DLD1 (cell line): ENCODE results near the gene RIN2.
"Not testable (repeated sequence)": the region's sequence is repeated elsewhere in the genome, so short reads cannot be mapped to it uniquely, and the experiment has no call there.

Experiments
- in situ Hi-C: cut with HindIII; loops from 2 replicates; pipeline ENCODE4 v1.10.0; 2017; ENCODE audit warnings: low sequenced_read_pairs

The RIN2 gene

DNA sequence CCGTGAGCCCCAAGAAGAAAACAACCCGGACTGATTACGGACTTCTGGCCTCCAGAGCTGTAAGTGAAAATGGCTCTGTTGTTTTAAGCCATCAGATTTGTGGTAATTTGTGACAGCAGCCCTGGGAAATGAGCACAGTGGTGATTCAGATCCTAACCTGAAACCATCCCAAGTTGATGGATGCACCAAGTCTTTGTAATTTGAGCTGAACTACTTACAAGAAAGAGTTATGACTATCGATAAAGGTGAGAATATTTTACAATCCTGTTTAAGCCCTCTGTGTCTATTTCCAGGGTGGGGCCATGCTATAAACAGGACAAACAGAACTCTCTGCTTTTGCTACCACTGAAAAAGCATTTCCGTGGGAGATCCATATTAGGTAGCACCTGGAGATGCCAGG is 19.1 kb upstream of the RIN2 start:
- in situ Hi-C loops: no loop called here

- in situ Hi-C loops: no loop called here
Observed at GRCh38 chr20:19739351-19739750, 18.7 kb upstream of the RIN2 start.

- in situ Hi-C loops: no loop called here
Observed at GRCh38 chr20:19740512-19740911, 17.5 kb upstream of the RIN2 start.

- in situ Hi-C loops: no loop called here
Observed at GRCh38 chr20:19741924-19742323, 16.1 kb upstream of the RIN2 start.

- in situ Hi-C loops: no loop called here
Observed at GRCh38 chr20:19742974-19743639, 15.0 kb upstream of the RIN2 start.

GRCh38 chr20:19743640-19743995 is 14.4 kb upstream of the RIN2 start:
- in situ Hi-C loops: no loop called here

- in situ Hi-C loops: no loop called here
Observed at GRCh38 chr20:19745106-19745505, 13.0 kb upstream of the RIN2 start.

DNA sequence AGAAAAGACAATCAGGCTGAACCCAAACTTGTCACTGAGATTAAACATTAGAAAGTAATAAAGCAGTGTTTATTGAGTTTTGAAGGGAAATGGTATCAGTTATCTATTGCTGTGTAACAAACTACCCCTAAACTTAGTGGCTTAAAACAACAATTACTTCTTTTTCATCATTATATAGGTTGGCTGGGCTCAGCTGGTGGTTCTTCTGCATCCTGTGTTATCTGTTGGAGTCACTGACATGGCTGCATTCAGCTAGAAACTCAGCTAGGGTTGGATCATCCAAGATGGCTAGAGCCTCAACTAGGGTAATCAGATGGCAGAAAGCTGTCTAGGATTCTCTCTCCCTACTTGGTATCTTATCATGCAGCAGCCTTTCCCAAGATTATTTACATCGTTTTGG is 12.5 kb upstream of the RIN2 start:
- in situ Hi-C loops: no loop called here

DNA sequence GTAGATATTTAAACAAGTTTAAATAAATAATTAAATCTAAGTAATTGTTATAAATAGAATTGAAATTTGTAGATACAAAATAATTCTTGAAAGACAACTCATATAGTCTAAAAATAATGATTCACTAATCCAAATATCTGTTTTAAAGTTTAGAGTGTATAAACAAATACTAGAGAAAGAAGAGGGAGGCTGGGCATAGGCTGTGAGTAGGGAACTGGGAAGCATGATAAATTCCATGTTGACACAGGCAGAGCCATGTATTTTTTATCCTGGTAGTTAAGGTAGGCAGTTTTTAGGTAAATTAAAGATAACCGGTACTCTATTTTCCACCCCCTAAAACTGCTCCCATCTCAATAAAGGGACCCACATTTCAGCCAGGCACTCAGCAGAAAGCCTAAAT is 11.7 kb upstream of the RIN2 start:
- in situ Hi-C loops: no loop called here

- in situ Hi-C loops: no loop called here
Observed at GRCh38 chr20:19747903-19748302, 10.2 kb upstream of the RIN2 start.

DNA sequence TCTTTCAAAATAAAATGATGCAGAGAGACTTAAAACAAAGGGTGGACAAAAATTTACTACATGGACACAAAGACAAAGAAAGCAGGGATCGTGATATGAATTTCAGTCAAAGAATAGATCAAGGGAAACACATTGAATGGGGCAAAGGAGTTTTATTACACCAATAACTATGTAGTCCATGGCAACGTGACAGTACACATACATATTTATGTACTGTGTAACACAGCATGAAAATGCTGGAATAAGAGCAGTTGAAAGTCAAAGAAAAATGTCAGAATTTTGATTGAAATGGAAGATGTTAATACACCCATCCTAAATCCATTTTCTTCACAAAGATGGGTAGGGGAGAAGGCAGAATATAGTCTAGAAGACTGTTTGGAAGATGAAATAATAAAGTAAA is 9.4 kb upstream of the RIN2 start:
- in situ Hi-C loops: no loop called here

DNA sequence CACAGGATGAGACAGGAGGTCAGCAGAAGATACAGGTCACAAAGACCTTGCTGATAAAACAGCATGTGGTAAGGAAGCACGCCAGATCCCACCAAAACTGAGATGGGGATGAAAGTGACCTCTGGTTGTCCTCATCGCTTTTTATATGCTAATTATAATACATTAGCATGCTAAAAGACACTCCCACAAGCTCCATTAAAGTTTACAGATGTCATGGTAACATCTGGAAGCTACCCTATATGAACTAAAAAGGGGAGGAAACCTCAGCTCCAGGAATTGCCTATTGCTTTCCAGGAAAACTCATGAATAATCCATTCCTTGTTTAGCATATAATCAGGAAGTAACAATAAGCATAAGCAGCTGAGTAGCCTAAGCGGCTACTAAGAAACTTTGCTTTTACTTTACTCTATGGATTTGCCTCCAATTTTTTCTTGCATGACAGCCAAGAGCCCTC is 8.4 kb upstream of the RIN2 start:
- in situ Hi-C loops: no loop called here

DNA sequence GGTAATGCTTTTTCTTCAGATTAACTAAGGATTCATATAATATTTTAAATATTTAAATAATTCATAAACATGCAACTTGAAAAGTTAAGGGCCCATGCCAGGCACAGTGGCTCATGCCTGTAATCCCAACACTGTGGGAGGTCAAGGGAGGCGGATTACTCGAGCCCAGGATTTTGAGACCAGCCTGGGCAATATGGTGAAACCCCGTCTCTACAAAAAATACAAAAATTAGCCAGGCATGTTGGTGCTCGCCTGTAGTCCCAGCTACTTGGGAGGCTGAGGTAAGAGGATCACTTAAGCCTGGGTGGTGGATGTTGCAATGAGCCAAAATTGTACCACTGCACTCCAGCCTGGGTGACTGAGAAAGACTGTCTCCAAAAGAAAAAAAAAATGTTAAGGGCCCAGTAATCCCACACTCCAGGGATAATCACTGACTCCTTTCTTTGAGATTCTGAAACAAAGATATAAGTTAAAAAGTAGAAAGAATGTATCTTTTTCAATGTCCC is 7.9 kb upstream of the RIN2 start:
- in situ Hi-C loops: no loop called here

GRCh38 chr20:19750907-19751636 is 7.0 kb upstream of the RIN2 start:
- in situ Hi-C loops: no loop called here

DNA sequence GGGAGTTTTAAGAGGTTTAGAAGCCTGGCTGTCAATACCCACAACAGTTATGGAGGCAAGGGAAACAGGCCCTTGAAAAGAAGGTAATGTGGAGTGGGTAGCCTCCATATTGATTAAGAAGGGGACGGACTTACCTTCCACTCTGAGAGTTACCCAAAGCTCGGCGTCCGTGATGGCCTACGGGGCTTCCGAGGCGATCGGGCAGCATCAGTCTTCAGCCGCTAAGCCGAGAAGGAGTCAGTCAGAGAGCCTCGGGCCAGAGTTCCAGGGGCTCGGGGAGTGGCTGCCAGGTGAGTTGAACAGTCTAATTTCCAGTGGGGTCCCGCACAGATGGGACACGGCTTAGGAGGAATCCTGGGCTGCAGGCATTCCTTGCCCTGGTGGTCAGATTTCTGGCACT is 3.9 kb upstream of the RIN2 start:
- in situ Hi-C loops: not testable (repeated sequence)

- in situ Hi-C loops: no loop called here
Observed at GRCh38 chr20:19756761-19757486, 1.1 kb upstream of the RIN2 start.

DNA sequence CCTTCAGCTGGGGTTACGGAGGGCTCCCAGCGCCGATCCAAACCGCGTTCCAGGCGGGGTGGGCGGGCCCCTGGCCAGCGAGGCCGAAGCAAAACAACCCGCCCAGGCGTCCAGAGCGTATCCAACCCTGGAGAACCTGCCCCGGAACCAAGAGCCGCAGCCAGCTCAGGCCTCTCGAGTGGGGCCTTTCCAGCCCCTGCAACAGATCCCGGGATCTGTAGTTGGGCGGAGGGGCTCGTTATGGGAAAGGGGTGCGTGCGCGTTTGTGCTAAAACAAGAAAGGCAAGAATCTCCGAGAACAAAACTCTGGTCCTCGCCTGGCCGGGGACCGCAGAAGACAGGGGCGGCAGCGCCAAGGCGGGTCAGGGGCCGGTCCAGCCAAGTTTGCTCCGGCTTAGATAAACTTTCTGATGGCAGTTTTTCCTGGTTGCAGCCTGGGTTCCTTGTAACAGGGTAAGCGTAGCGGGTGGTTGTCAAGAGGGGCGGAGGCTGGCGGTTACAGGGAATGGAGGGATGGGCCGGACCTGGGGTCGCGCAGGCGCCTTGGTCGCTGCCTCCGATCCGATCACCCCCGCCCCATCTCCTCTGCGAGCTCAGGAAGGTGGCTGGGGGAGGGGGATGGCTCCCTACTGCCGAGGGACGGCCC is 448 bp upstream of the RIN2 start:
- in situ Hi-C loops: no loop called here

DNA sequence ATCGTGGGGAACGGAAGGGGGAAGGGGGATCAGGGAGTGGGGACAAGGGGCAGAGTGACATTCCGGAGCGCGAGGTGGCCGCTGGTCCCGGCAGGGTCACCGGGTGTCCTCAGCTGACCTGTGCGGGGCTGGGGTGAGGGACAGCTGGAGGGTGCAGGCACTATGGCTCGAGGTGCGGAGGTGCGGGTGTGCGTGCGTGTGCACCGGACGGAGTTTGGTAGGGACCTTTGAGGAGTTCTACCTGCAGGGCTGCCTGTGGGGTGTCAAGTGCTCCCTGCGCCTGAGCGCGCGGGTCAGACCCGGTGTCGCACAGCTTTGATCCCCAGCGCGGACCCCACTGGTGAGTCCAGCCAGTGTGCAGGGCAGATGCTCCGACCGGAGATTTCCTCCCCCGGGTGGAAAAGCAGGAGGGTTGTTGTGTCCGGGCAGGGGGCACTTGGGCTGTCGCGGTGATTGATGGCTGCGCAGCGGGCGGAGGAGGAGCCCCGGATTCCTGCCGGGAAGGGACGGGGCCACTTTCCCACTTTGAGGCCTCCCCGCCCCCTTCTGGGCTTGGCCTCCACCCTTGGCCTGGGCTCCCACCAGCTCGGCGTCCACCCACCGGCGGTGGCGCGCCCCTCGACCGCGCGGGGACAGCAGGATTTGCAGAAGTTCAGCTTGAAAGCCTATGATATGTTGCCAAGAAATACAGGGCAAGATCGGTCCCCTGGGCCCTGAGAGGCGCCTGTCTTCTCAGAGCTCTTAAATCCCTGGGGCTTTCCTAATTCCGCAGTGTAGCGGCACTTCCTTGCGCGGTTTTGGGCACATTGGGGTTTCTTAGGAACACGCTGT is 658 bp downstream of the RIN2 start:
- in situ Hi-C loops: no loop called here

DNA sequence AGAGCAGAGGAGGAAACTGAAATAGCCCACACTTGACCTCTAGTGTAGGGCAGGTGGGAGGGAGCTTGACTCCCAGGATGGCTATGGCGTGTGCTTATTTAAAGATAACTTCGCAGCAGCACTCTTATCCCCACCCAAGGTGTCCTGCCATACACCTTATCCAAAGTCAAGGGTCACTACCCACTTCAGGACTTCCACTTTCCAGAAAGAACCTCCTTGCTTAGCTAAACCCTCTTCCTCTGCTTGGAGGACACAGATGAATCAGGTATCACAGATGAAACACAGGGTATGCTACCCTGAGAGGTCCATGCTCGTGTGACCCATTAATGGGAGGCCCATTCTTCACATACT is 2.3 kb downstream of the RIN2 start:
- in situ Hi-C loops: no loop called here

- in situ Hi-C loops: no loop called here
Observed at GRCh38 chr20:19761326-19761725, 3.3 kb downstream of the RIN2 start.

- in situ Hi-C loops: no loop called here
Observed at GRCh38 chr20:19761841-19762240, 3.8 kb downstream of the RIN2 start.
